GM23338 (cell line): ENCODE measurements around the gene NDE1. TPM values are rescaled to one million over a fixed set of nuclear protein-coding genes. Genes with fewer than 3 reads are reported as not detected.
"Not testable (repeated sequence)": the region's sequence is repeated elsewhere in the genome, so short reads cannot be mapped to it uniquely, and the experiment has no call there.

Source experiments
- ATAC-seq: fragments of 200-7000 bp; cut with Tn5 transposase; 3 replicates; pipeline ENCODE4 v1.9.1; 2020
- DNase-seq: peaks from one replicate; pipeline ENCODE4 v3.0.0-alpha.2; 2015; ENCODE audit warnings: low spot score
- H2AFZ ChIP-seq: fragments of 200-600 bp; sonication (generic); 2 replicates; pipeline ENCODE4 v1.8.0; 2016; ENCODE audit warnings: antibody characterized with exemption, mild to moderate bottlenecking, moderate library complexity
- H3F3A ChIP-seq: fragments of 200-600 bp; sonication (generic); replicated peaks from 2 replicates; pipeline ENCODE4 v1.8.0; 2017; ENCODE audit warnings: antibody characterized with exemption, mixed run types, low read depth
- H3K27ac ChIP-seq: fragments of 200-600 bp; sonication (generic); 2 replicates; pipeline ENCODE4 v1.6.1; 2016; ENCODE audit warnings: low read depth
- H3K27me3 ChIP-seq: fragments of 200-600 bp; sonication (generic); 2 replicates; pipeline ENCODE4 v1.8.0; 2016; ENCODE audit warnings: mild to moderate bottlenecking, mixed run types, moderate library complexity; ENCODE audit not compliant: insufficient read depth
- H3K36me3 ChIP-seq: fragments of 200-600 bp; sonication (generic); 2 replicates; pipeline ENCODE4 v1.8.0; 2016; ENCODE audit warnings: mild to moderate bottlenecking; ENCODE audit not compliant: insufficient read depth
- H3K4me1 ChIP-seq: fragments of 200-600 bp; sonication (generic); 2 replicates; pipeline ENCODE4 v1.8.0; 2016; ENCODE audit warnings: mild to moderate bottlenecking, moderate library complexity; ENCODE audit not compliant: insufficient read depth
- H3K4me2 ChIP-seq: fragments of 200-600 bp; sonication (generic); 2 replicates; pipeline ENCODE4 v1.7.1; 2017; ENCODE audit warnings: mixed run types
- H3K4me3 ChIP-seq: fragments of 200-600 bp; sonication (generic); 2 replicates; pipeline ENCODE4 v1.6.1; 2016; ENCODE audit warnings: mixed run types
- H3K79me2 ChIP-seq: fragments of 200-600 bp; sonication (generic); replicated peaks from 2 replicates; pipeline ENCODE4 v1.8.0; 2017; ENCODE audit warnings: mild to moderate bottlenecking; ENCODE audit not compliant: insufficient read depth
- H3K9me2 ChIP-seq: fragments of 200-600 bp; sonication (generic); 2 replicates; pipeline ENCODE4 v1.8.0; 2017; ENCODE audit not compliant: insufficient read depth
- H4K20me1 ChIP-seq: fragments of 200-600 bp; sonication (generic); replicated peaks from 2 replicates; pipeline ENCODE4 v1.8.0; 2017; ENCODE audit warnings: mild to moderate bottlenecking; ENCODE audit not compliant: insufficient read depth
- H3K27ac Mint-ChIP-seq: 2 replicates; pipeline ENCODE4 v1.8.0; 2020; ENCODE audit warnings: inconsistent platforms, mild to moderate bottlenecking, moderate library complexity, mixed read lengths
- H3K27me3 Mint-ChIP-seq: 3 replicates; pipeline ENCODE4 v1.8.0; 2022; ENCODE audit warnings: low read depth, mild to moderate bottlenecking, moderate library complexity, mixed read lengths, inconsistent platforms; ENCODE audit not compliant: insufficient read depth, poor library complexity
- H3K36me3 Mint-ChIP-seq: 3 replicates; pipeline ENCODE4 v1.8.0; 2021; ENCODE audit warnings: low read depth, mild to moderate bottlenecking, inconsistent platforms, moderate library complexity, mixed read lengths
- H3K4me1 Mint-ChIP-seq: 3 replicates; pipeline ENCODE4 v1.8.0; 2020; ENCODE audit warnings: mild to moderate bottlenecking, inconsistent platforms, mixed read lengths
- H3K4me3 Mint-ChIP-seq: 3 replicates; pipeline ENCODE4 v1.8.0; 2021; ENCODE audit warnings: moderate library complexity, mild to moderate bottlenecking, inconsistent platforms, mixed read lengths
- H3K9me3 Mint-ChIP-seq: 3 replicates; pipeline ENCODE4 v1.8.0; 2020; ENCODE audit warnings: moderate library complexity, mild to moderate bottlenecking, inconsistent platforms, mixed read lengths
- CREB1 ChIP-seq: fragments of 250-450 bp; sonication (Bioruptor Pico); IDR thresholded peaks from 2 replicates; pipeline ENCODE4 v1.5.0; 2020; ENCODE audit warnings: low read depth, mild to moderate bottlenecking, moderate library complexity
- EZH2 ChIP-seq: fragments of 200-600 bp; sonication (generic); IDR thresholded peaks from one replicate; pipeline ENCODE4 v1.8.0; 2017; ENCODE audit warnings: antibody characterized with exemption, mild to moderate bottlenecking, low read depth; ENCODE audit not compliant: unreplicated experiment
- EZH2phosphoT487 ChIP-seq: fragments of 200-600 bp; sonication (generic); IDR thresholded peaks from one replicate; pipeline ENCODE4 v1.8.1; 2018; ENCODE audit warnings: antibody characterized with exemption; ENCODE audit not compliant: unreplicated experiment
- JUNB ChIP-seq: IDR thresholded peaks from one replicate; pipeline ENCODE4 v1.6.1; 2016; ENCODE audit warnings: antibody characterized with exemption; ENCODE audit not compliant: unreplicated experiment
- NANOG ChIP-seq: IDR thresholded peaks from 2 replicates; pipeline ENCODE4 v1.6.1; 2016; ENCODE audit warnings: antibody characterized with exemption, borderline replicate concordance
- POLR2AphosphoS5 ChIP-seq: IDR thresholded peaks from 2 replicates; pipeline ENCODE4 v1.6.1; 2016; ENCODE audit warnings: antibody characterized with exemption, low read depth
- STAT1 ChIP-seq: IDR thresholded peaks from one replicate; pipeline ENCODE4 v1.6.1; 2016; ENCODE audit warnings: antibody characterized with exemption; ENCODE audit not compliant: unreplicated experiment
- ZNF114 ChIP-seq: fragments of 250-450 bp; sonication (Bioruptor Pico); IDR thresholded peaks from 2 replicates; pipeline ENCODE4 v1.5.0; 2020; ENCODE audit warnings: mild to moderate bottlenecking, moderate library complexity
- ZNF331 ChIP-seq: fragments of 250-450 bp; sonication (Bioruptor Pico); IDR thresholded peaks from 2 replicates; pipeline ENCODE4 v1.5.0; 2020; ENCODE audit warnings: low read depth, mild to moderate bottlenecking, moderate library complexity
- polyA plus RNA-seq: library from polyadenylated mRNA; unstranded; fragments of >200 nt; fragmentation: Nextera tagmentation; extraction: Ambion mirVana; gene quantifications from 2 replicates; pipeline ENCODE4 v1.2.1, GENCODE V29; 2016
- total RNA-seq: library from RNA; depleted of rRNA; stranded (reverse); fragments of >200 nt; shearing (Covaris generic); gene quantifications from 2 replicates; pipeline ENCODE4 v1.2.3, GENCODE V29; 2014
- TF ChIP-seq, protein P1 (sequence below): IDR thresholded peaks from 2 replicates; pipeline ENCODE4 v1.6.1; 2016; ENCODE audit warnings: antibody characterized with exemption
- TF ChIP-seq, protein P2 (sequence below): IDR thresholded peaks from one replicate; pipeline ENCODE4 v1.6.1; 2018; ENCODE audit warnings: antibody characterized with exemption; ENCODE audit not compliant: unreplicated experiment

The NDE1 gene
- total and polyA plus RNA-seq, 2 experiments from 2014 or later: 13.0 to 22.9 TPM

DNA sequence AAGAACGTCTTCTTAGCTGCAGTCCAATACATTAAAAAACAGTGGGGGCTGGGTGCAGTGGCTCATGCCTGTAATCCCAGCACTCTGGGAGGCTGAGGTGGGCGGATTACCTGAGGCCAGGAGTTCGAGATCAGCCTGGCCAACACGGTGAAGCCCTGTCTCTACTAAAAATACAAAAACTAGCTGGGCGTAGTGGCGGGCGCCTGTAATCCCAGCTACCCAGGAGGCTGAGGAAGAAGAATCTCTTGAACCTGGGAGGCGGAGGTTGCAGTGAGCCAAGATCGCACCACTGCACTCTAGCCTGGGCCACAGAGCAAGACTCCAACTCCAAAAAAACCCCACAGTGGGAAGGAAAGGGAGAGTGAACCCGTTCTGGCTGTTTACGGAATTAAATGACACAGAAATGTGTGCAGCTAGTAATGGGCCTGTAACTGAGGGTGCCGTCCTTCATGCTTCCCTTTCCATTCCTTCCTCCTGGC is 42.8 kb upstream of the NDE1 start:
- not testable (repeated sequence) for H3K4me3 ChIP-seq, H3K27me3 Mint-ChIP-seq, H3K9me2 ChIP-seq, H3K27ac ChIP-seq, H3K79me2 ChIP-seq, H3F3A ChIP-seq, H3K4me2 ChIP-seq, H3K27ac Mint-ChIP-seq, H3K4me1 ChIP-seq, H3K9me3 Mint-ChIP-seq, H3K27me3 ChIP-seq, H3K4me3 Mint-ChIP-seq, H2AFZ ChIP-seq, ATAC-seq, H3K4me1 Mint-ChIP-seq, DNase-seq
- H3K36me3 Mint-ChIP-seq: peaks cover 43% of the 10 kb centered on the region
- Histone ChIP-seq H3K36me3 (peaks cover 30% of the 10 kb centered on the region), H4K20me1 (peaks cover 14% of the 10 kb centered on the region; the same call in 1 of the 2 replicates)

DNA sequence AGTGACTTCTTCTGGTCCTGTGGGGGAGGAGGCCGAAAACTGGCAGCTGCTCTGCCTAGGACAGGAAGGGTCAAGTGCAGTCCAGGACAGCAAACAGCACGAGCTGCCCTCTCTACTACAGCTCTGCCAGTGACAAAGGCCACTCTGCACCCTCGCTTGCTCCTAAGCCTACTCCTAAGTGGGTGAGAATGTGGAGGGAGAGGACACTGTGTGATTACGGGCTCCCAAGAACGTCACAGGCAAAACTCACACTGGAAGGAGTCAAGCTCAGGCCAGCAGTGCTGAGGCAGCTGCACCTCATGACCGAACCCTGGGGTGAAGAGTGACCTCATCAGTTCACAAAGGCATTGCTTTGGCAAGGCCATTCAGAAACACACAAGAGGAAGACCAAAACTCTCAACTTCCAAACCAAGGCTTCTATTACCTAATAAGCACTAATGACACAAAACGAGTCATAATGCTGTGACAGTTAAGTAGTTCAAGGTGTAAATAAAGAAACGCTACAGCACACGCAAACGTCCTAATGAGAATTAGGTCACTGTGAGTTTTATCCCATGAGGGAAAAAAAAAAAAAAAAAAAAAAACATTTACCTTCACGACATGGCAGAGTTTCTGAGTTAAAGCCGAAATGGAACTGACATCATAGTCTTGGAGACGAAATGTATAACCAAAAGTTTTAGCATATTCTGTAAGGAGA is 42.2 kb upstream of the NDE1 start:
- Mint-ChIP-seq H3K27me3 (peaks cover 8% of the 10 kb centered on the region), H3K4me1 (peaks cover 6% of the 10 kb centered on the region; the same call in 2 of the 3 replicates), H3K4me3 (no peak overlapping the region), H3K9me3 (no peaks in the 10 kb centered on the region), H3K36me3 (peaks cover 47% of the 10 kb centered on the region), H3K27ac (no peak overlapping the region; the same call in 1 of the 2 replicates)
- DNase-seq (no peak), ATAC-seq (no peak)
- Histone ChIP-seq H3K79me2 (no peaks in the 10 kb centered on the region), H3K36me3 (peaks cover 35% of the 10 kb centered on the region), H3K4me2 (no peak overlapping the region), H3K27ac (no peak overlapping the region), H2AFZ (no peak overlapping the region), H3K4me1 (no peaks in the 10 kb centered on the region), H3K4me3 (no peak overlapping the region), H3K9me2 (no peaks in the 10 kb centered on the region), H3F3A (no peaks in the 10 kb centered on the region), H4K20me1 (peaks cover 14% of the 10 kb centered on the region; the same call in 1 of the 2 replicates), H3K27me3 (no peaks in the 10 kb centered on the region)
- TF ChIP-seq JUNB (no peak), ZNF331 (CRISPR knock-in tag) (no peak), ZNF114 (CRISPR knock-in tag) (no peak), NANOG (no peak), POLR2AphosphoS5 (no peak), EZH2phosphoT487 (no peak)
- TF ChIP-seq, protein P1, sequence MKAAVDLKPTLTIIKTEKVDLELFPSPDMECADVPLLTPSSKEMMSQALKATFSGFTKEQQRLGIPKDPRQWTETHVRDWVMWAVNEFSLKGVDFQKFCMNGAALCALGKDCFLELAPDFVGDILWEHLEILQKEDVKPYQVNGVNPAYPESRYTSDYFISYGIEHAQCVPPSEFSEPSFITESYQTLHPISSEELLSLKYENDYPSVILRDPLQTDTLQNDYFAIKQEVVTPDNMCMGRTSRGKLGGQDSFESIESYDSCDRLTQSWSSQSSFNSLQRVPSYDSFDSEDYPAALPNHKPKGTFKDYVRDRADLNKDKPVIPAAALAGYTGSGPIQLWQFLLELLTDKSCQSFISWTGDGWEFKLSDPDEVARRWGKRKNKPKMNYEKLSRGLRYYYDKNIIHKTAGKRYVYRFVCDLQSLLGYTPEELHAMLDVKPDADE: no peak

DNA sequence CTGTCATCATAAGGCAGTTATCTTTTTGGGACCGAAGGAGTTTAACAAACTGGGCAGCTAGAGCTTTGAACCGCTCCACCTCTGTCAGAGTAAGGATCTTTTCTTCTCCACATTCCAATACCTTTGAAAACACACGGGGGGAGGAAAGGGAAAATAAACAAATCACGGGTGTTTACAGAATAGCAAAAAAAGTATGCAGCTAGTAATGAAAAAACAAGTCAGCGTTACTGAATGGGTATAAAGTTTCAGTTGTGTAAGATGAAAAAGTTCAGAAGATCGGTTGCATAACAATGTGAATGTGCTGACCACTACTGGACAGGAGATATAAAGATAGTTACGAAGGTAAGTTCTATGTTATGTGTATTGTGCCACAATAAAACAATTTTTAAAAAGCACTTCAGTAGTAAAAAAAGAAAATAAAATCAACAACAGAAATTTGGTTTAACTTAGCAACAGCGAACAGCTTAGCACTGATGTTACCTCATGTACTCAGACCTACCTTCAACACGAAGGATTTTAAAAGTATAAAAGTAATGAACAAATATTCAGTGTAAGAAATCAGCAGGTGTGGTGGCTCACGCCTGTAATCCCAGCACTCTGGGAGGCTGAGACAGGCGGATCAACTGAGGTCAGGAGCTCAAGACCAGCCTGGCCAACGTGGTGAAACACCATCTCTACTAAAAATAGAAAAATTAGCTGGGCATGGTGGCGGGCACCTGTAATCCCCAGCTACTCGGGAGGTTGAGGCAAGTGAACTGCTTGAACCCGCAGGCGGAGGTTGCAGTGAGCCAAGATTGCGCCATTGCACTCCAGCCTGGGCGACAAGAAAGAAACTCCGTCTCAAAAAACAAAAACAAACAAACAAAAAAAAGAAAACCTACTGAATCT is 41.4 kb upstream of the NDE1 start:
- DNase-seq (no peak), ATAC-seq (no peak)
- Mint-ChIP-seq H3K4me3 (no peak overlapping the region), H3K9me3 (no peaks in the 10 kb centered on the region), H3K36me3 (peaks cover 46% of the 10 kb centered on the region), H3K27ac (no peak overlapping the region), H3K27me3 (peaks cover 8% of the 10 kb centered on the region), H3K4me1 (peaks cover 6% of the 10 kb centered on the region; the same call in 2 of the 3 replicates)
- Histone ChIP-seq H4K20me1 (peaks cover 8% of the 10 kb centered on the region; the same call in 1 of the 2 replicates), H3K27me3 (no peaks in the 10 kb centered on the region), H3K79me2 (no peaks in the 10 kb centered on the region), H3K4me2 (no peak overlapping the region), H3F3A (no peaks in the 10 kb centered on the region), H2AFZ (no peak overlapping the region), H3K27ac (no peak overlapping the region), H3K9me2 (no peaks in the 10 kb centered on the region), H3K4me3 (no peak overlapping the region), H3K36me3 (peaks cover 33% of the 10 kb centered on the region), H3K4me1 (no peaks in the 10 kb centered on the region)
- TF ChIP-seq ZNF331 (CRISPR knock-in tag) (no peak), EZH2 (no peak), STAT1 (no peak), CREB1 (CRISPR knock-in tag) (no peak), NANOG (no peak)
- TF ChIP-seq, protein P2, sequence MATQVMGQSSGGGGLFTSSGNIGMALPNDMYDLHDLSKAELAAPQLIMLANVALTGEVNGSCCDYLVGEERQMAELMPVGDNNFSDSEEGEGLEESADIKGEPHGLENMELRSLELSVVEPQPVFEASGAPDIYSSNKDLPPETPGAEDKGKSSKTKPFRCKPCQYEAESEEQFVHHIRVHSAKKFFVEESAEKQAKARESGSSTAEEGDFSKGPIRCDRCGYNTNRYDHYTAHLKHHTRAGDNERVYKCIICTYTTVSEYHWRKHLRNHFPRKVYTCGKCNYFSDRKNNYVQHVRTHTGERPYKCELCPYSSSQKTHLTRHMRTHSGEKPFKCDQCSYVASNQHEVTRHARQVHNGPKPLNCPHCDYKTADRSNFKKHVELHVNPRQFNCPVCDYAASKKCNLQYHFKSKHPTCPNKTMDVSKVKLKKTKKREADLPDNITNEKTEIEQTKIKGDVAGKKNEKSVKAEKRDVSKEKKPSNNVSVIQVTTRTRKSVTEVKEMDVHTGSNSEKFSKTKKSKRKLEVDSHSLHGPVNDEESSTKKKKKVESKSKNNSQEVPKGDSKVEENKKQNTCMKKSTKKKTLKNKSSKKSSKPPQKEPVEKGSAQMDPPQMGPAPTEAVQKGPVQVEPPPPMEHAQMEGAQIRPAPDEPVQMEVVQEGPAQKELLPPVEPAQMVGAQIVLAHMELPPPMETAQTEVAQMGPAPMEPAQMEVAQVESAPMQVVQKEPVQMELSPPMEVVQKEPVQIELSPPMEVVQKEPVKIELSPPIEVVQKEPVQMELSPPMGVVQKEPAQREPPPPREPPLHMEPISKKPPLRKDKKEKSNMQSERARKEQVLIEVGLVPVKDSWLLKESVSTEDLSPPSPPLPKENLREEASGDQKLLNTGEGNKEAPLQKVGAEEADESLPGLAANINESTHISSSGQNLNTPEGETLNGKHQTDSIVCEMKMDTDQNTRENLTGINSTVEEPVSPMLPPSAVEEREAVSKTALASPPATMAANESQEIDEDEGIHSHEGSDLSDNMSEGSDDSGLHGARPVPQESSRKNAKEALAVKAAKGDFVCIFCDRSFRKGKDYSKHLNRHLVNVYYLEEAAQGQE: no peak
